Stomach (tissue), 4 donors: ENCODE results near the gene PRODH.

ENCODE experiments used
- POLR2A ChIP-seq, 4 donors: fragments of 450-650 bp; IDR thresholded peaks; one replicate each; pipeline ENCODE4 v1.6.1; 2016; ENCODE audit warnings: antibody characterized with exemption in 4 of 4, control low read depth in 2 of 4, mild to moderate bottlenecking in 1 of 4, moderate library complexity in 1 of 4
- POLR2AphosphoS5 ChIP-seq, 3 donors: sonication (generic); formaldehyde crosslinking; IDR thresholded peaks; one replicate each; pipeline ENCODE4 v1.6.1; 2016; ENCODE audit warnings: antibody characterized with exemption in 3 of 3
- TF ChIP-seq, protein P1 (sequence below), 7 experiments: fragments of 450-650 bp in 4 of 7; fragments of 200-600 bp in 3 of 7; sonication (generic) in 3 of 7; IDR thresholded peaks; one replicate each; pipeline ENCODE4 v1.5.1; 2016 to 2019; ENCODE audit warnings: antibody characterized with exemption in 7 of 7, control low read depth in 2 of 7, mild to moderate bottlenecking in 1 of 7

DNA sequence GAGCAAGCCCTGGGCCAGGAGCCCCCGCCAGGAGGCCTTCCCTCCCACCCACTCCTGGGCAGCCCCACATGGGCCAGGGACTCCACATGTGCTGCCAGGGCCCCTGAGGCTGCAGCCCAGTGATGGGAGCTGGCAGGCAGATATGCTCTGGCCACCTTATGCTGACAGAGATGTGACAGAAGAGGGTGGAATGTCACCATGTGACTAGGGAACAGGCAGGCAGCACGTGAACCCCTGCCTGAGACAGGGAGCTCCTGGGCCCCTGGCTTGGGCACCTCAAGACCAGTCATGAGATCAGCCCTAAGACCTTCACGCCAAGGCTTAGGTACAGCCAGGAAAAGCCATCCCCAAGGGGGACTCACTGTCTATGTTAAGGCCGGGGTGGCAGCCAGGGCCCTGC lies 9.1 kb downstream of the PRODH start:
- TF ChIP-seq POLR2A (IDR thresholded peaks at IDR 0.05), result no peak
- TF ChIP-seq, protein P1, sequence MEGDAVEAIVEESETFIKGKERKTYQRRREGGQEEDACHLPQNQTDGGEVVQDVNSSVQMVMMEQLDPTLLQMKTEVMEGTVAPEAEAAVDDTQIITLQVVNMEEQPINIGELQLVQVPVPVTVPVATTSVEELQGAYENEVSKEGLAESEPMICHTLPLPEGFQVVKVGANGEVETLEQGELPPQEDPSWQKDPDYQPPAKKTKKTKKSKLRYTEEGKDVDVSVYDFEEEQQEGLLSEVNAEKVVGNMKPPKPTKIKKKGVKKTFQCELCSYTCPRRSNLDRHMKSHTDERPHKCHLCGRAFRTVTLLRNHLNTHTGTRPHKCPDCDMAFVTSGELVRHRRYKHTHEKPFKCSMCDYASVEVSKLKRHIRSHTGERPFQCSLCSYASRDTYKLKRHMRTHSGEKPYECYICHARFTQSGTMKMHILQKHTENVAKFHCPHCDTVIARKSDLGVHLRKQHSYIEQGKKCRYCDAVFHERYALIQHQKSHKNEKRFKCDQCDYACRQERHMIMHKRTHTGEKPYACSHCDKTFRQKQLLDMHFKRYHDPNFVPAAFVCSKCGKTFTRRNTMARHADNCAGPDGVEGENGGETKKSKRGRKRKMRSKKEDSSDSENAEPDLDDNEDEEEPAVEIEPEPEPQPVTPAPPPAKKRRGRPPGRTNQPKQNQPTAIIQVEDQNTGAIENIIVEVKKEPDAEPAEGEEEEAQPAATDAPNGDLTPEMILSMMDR (IDR thresholded peaks at IDR 0.05), result no peak
- no peak for TF ChIP-seq POLR2AphosphoS5 (IDR thresholded peaks at IDR 0.05)
